CD14-positive monocyte (primary cell): Measurements from ENCODE around the gene EXTL1. TPM values are rescaled to one million over a fixed set of nuclear protein-coding genes. Genes with fewer than 3 reads are reported as not detected.

Experiments used
- DNase-seq, 3 donors: peaks; one replicate each; pipeline ENCODE4 v3.0.0-alpha.2; 2011 to 2022
- H2AFZ ChIP-seq: 2 replicates; pipeline ENCODE4 v1.6.0; 2012; ENCODE audit warnings: mild to moderate bottlenecking, low read depth, low read length, inconsistent platforms; ENCODE audit not compliant: insufficient read depth, poor library complexity, severe bottlenecking
- H3K27ac ChIP-seq, 2 donors: 1 replicate in 1 of 2; 2 replicates in 1 of 2; pipeline ENCODE4 v1.5.1; 2012 to 2013; ENCODE audit warnings: low read length in 2 of 2, control low read depth in 1 of 2, inconsistent platforms in 1 of 2, low read depth in 1 of 2, mild to moderate bottlenecking in 1 of 2
- H3K27me3 ChIP-seq, 2 donors: one replicate each; pipeline versions ENCODE4 v1.6.0 to v1.6.1; 2011 to 2013; ENCODE audit warnings: low read length in 2 of 2; ENCODE audit not compliant: control insufficient read depth in 2 of 2, insufficient read depth in 2 of 2
- H3K36me3 ChIP-seq, 2 donors: replicated peaks in 1 of 2; 1 replicate in 1 of 2; 2 replicates in 1 of 2; pipeline versions ENCODE4 v1.5.1 to v1.6.1; 2012 to 2013; ENCODE audit warnings: low read length in 2 of 2, control low read depth in 1 of 2, inconsistent platforms in 1 of 2, mild to moderate bottlenecking in 1 of 2; ENCODE audit not compliant: insufficient read depth in 2 of 2, control insufficient read depth in 1 of 2
- H3K4me1 ChIP-seq, 2 donors: 1 replicate in 1 of 2; 2 replicates in 1 of 2; pipeline versions ENCODE4 v1.5.1 to v1.6.1; 2012 to 2013; ENCODE audit warnings: low read length in 2 of 2, control low read depth in 1 of 2, inconsistent platforms in 1 of 2, mild to moderate bottlenecking in 1 of 2, moderate library complexity in 1 of 2; ENCODE audit not compliant: insufficient read depth in 2 of 2, control insufficient read depth in 1 of 2
- H3K4me2 ChIP-seq: replicated peaks from 2 replicates; pipeline ENCODE3; 2012; ENCODE audit warnings: low read length, moderate library complexity, mild to moderate bottlenecking; ENCODE audit not compliant: poor library complexity, severe bottlenecking; ENCODE audit errors: extremely low read depth
- H3K4me3 ChIP-seq, 3 experiments: fragments of 200-600 bp in 1 of 3; sonication (generic) in 1 of 3; replicated peaks in 1 of 3; 1 replicate in 2 of 3; 2 replicates in 1 of 3; pipeline ENCODE4 v1.5.1; 2011 to 2013; ENCODE audit warnings: low read length in 3 of 3, mild to moderate bottlenecking in 3 of 3, control low read depth in 2 of 3, low read depth in 2 of 3, inconsistent platforms in 1 of 3, moderate library complexity in 1 of 3
- H3K79me2 ChIP-seq: 2 replicates; pipeline ENCODE4 v1.6.0; 2012; ENCODE audit warnings: mild to moderate bottlenecking, control low read depth, inconsistent platforms, low read length, moderate library complexity; ENCODE audit not compliant: insufficient read depth
- H3K9ac ChIP-seq: 2 replicates; pipeline ENCODE4 v1.6.0; 2017; ENCODE audit warnings: low read length, mild to moderate bottlenecking; ENCODE audit not compliant: insufficient read depth, poor library complexity, severe bottlenecking
- H3K9me3 ChIP-seq, 2 donors: replicated peaks in 1 of 2; 1 replicate in 1 of 2; 2 replicates in 1 of 2; pipeline versions ENCODE4 v1.5.1 to v1.6.1; 2012 to 2013; ENCODE audit warnings: low read length in 2 of 2, control low read depth in 1 of 2; ENCODE audit not compliant: control insufficient read depth in 1 of 2, insufficient read depth in 1 of 2
- H4K20me1 ChIP-seq: 2 replicates; pipeline ENCODE4 v1.6.0; 2012; ENCODE audit warnings: mild to moderate bottlenecking, low read length, control low read depth, moderate library complexity; ENCODE audit not compliant: insufficient read depth
- H3K27ac Mint-ChIP-seq, 7 donors: one replicate each; pipeline ENCODE4 v1.8.0; 2020; ENCODE audit warnings: mild to moderate bottlenecking in 7 of 7, mixed read lengths in 7 of 7, moderate library complexity in 6 of 7, inconsistent platforms in 2 of 7
- H3K27me3 Mint-ChIP-seq, 3 donors: one replicate each; pipeline ENCODE4 v1.8.0; 2021 to 2022; ENCODE audit warnings: low read depth in 3 of 3, mild to moderate bottlenecking in 3 of 3, mixed read lengths in 3 of 3, moderate library complexity in 3 of 3, inconsistent platforms in 1 of 3
- H3K36me3 Mint-ChIP-seq, 2 donors: one replicate each; pipeline ENCODE4 v1.8.0; 2020; ENCODE audit warnings: mixed read lengths in 2 of 2, inconsistent platforms in 1 of 2, mild to moderate bottlenecking in 1 of 2
- H3K4me1 Mint-ChIP-seq: one replicate; pipeline ENCODE4 v1.8.0; 2020; ENCODE audit warnings: mild to moderate bottlenecking, mixed read lengths
- H3K4me3 Mint-ChIP-seq, 2 donors: one replicate each; pipeline ENCODE4 v1.8.0; 2020; ENCODE audit warnings: mild to moderate bottlenecking in 2 of 2, mixed read lengths in 2 of 2, moderate library complexity in 1 of 2
- H3K9me3 Mint-ChIP-seq, 7 donors: one replicate each; pipeline ENCODE4 v1.8.0; 2020 to 2022; ENCODE audit warnings: mixed read lengths in 7 of 7, mild to moderate bottlenecking in 6 of 7, moderate library complexity in 6 of 7, inconsistent platforms in 2 of 7
- WGBS: methylation state at CpG from one replicate; pipeline ENCODE4 v1.1.5; 2013; ENCODE audit warnings: missing lambda C conversion rate; ENCODE audit not compliant: insufficient coverage; 5-methylcytosine and 5-hydroxymethylcytosine counted together
- intact Hi-C, 2 donors: fragments of 100-400 bp; cut with micrococcal nuclease; formaldehyde crosslinking; loops; one replicate each; pipeline versions ENCODE4 v1.15.0 to v1.15.1; 2023
- polyA plus RNA-seq, 3 donors: library from polyadenylated mRNA; depleted of rRNA in 1 of 3; unstranded in 2 of 3; stranded (reverse) in 1 of 3; fragments of 300-500 nt in 2 of 3; fragments of >200 nt in 1 of 3; fragmentation: Illumina TruSeq in 2 of 3; gene quantifications; 1 replicate in 2 of 3; 2 replicates in 1 of 3; pipeline ENCODE4 v1.2.3, GENCODE V29; 2012 to 2021
- TF ChIP-seq, protein P1 (sequence below): fragments of 200-600 bp; IDR thresholded peaks from one replicate; pipeline ENCODE4 v1.8.0; 2022; ENCODE audit warnings: antibody characterized with exemption, mild to moderate bottlenecking

Gene EXTL1
- polyA plus RNA-seq, 3 donors = not detected

GRCh38 chr1:25993197-25993951 is 28.2 kb upstream of the EXTL1 start:
- Histone ChIP-seq H3K36me3 (peaks cover 5 to 34% of the 10 kb centered on the region in 2 donors), H4K20me1 (peaks cover 10% of the 10 kb centered on the region), H3K79me2 (peaks cover 40% of the 10 kb centered on the region), H3K4me1 (peaks cover 41 to 47% of the 10 kb centered on the region in 2 donors), H3K4me2 (no peak overlapping the region), H3K9ac (no peak overlapping the region), H3K9me3 (no peaks in the 10 kb centered on the region), H3K27ac (no peak overlapping the region), H2AFZ (no peak overlapping the region), H3K27me3 (no peaks in the 10 kb centered on the region), H3K4me3 (no peak overlapping the region)
- intact Hi-C loops = no loop called here
- Mint-ChIP-seq H3K27me3 (peaks cover 0 to 5% (median 0%) of the 10 kb centered on the region in 3 donors), H3K9me3 (no peaks in the 10 kb centered on the region), H3K4me3 (no peak overlapping the region), H3K27ac (peak overlapping the region in 1 of 7 donors; percentile 52), H3K4me1 (peaks cover 51% of the 10 kb centered on the region), H3K36me3 (peaks cover 21 to 30% of the 10 kb centered on the region in 2 donors)
- TF ChIP-seq, protein P1, sequence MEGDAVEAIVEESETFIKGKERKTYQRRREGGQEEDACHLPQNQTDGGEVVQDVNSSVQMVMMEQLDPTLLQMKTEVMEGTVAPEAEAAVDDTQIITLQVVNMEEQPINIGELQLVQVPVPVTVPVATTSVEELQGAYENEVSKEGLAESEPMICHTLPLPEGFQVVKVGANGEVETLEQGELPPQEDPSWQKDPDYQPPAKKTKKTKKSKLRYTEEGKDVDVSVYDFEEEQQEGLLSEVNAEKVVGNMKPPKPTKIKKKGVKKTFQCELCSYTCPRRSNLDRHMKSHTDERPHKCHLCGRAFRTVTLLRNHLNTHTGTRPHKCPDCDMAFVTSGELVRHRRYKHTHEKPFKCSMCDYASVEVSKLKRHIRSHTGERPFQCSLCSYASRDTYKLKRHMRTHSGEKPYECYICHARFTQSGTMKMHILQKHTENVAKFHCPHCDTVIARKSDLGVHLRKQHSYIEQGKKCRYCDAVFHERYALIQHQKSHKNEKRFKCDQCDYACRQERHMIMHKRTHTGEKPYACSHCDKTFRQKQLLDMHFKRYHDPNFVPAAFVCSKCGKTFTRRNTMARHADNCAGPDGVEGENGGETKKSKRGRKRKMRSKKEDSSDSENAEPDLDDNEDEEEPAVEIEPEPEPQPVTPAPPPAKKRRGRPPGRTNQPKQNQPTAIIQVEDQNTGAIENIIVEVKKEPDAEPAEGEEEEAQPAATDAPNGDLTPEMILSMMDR = no peak
- DNase-seq = no peak
- 93% methylated on average over 6 of the region's 8 CpGs for WGBS

- Mint-ChIP-seq H3K4me3 (no peak overlapping the region), H3K36me3 (peaks cover 10 to 20% of the 10 kb centered on the region in 2 donors), H3K9me3 (no peaks in the 10 kb centered on the region), H3K4me1 (peaks cover 50% of the 10 kb centered on the region), H3K27me3 (peaks cover 0 to 5% (median 0%) of the 10 kb centered on the region in 3 donors), H3K27ac (no peak overlapping the region)
- H3K9me3 ChIP-seq = no peaks in the 10 kb centered on the region
- intact Hi-C loops = loop anchor here in 1 of 2 donors (5.0 kb wide), 1 partner anchor 1352 kb away; the partner anchor contains the start of gene SRRM1
- H3K4me1 ChIP-seq = peaks cover 44 to 50% of the 10 kb centered on the region in 2 donors
- DNase-seq = no peak
- TF ChIP-seq, protein P1 = no peak
- no peak overlapping the region for H3K27ac ChIP-seq
- no peaks in the 10 kb centered on the region for H3K27me3 ChIP-seq
- peaks cover 7% of the 10 kb centered on the region for H4K20me1 ChIP-seq
- no peak overlapping the region for H3K4me3 ChIP-seq
- WGBS = no CpG with 5 or more reads among the region's 3 CpGs
- H3K79me2 ChIP-seq = peaks cover 40% of the 10 kb centered on the region
- peaks cover 0 to 22% of the 10 kb centered on the region in 2 donors for H3K36me3 ChIP-seq
- H3K4me2 ChIP-seq = no peak overlapping the region
- H2AFZ ChIP-seq = no peak overlapping the region
- no peak overlapping the region for H3K9ac ChIP-seq
Measured at GRCh38 chr1:25994402-25995150, 27.0 kb upstream of the EXTL1 start.
